ENCODE results near the gene SPAAR. TPM values are rescaled to one million over a fixed set of nuclear protein-coding genes. Genes with fewer than 3 reads are reported as not detected.
A peak's percentile ranks its signal among the peaks of the same experiment; 100 is the strongest.

Gene SPAAR
- total RNA-seq (10 to 100 TPM in 2 of 9 donors, 1 to 10 TPM in 7; 4.1 to 10.3 (median 6.8) TPM), polyA plus RNA-seq (10 to 100 TPM in 1 of 2 donors, 1 to 10 TPM in 1; 7.4 to 11.3 TPM)
- long read RNA-seq, donor 1, partial matches to known transcripts: 0 of 3 reads
- long read RNA-seq, donor 1, other reads (novel, unspliced or antisense): 0 of 3 reads
- long read RNA-seq, donor 2, transcript SPAAR-203 (1 exons, 1,538 nt): major isoform, 17 of 26 reads
- long read RNA-seq, donor 2, transcript SPAAR-202 (2 exons, 1,612 nt): minor isoform, 7 of 26 reads
- long read RNA-seq, donor 2, partial matches to known transcripts: 0 of 26 reads
- long read RNA-seq, donor 2, other reads (novel, unspliced or antisense): 2 of 26 reads
- long read RNA-seq, donor 3, transcript SPAAR-202 (2 exons, 1,612 nt): major isoform, 5 of 10 reads
- long read RNA-seq, donor 3, partial matches to known transcripts: 0 of 10 reads
- long read RNA-seq, donor 3, other reads (novel, unspliced or antisense): 1 of 10 reads

- Histone ChIP-seq H3K27me3 (no peaks in the 10 kb centered on the region), H3K9me3 (no peaks in the 10 kb centered on the region), H3K36me3 (no peaks in the 10 kb centered on the region), H3K4me1 (peaks cover 17 to 92% (median 75%) of the 10 kb centered on the region in 12 donors), H3K27ac (peak within 1 kb of the TSS; percentile 87 to 98 (median 95)), H3K4me3 (peak within 1 kb of the TSS; percentile 9 to 59 (median 50))
- DNase-seq (peak in 4 of 5 donors; percentile 44 to 76 (median 53)), ATAC-seq (peak in 2 of 4 donors; percentile 1 to 13)
- WGBS, 4 donors: 38 to 62% (median 49%) methylated on average over 9 to 11 of the region's 11 CpGs
- TF ChIP-seq POLR2A (IDR thresholded peaks at IDR 0.05) (peak in 1 of 2 donors; percentile 16), CTCF (IDR thresholded peaks at IDR 0.05) (no peak)
- intact Hi-C loops (cut with DNase I): loop anchor here in 2 of 10 donors (5.0 kb wide), 2 partner anchors 38 to 113 kb away; no protein-coding TSS in a partner anchor
Observed at GRCh38 chr9:35909274-35909673, at the start of gene SPAAR. TSS of gene SPAAR (plus strand) at chr9:35909490. CDS start at chr9:35910464, 974 bp downstream.

- H3K4me1 ChIP-seq: peaks cover 0 to 23% (median 0%) of the 10 kb centered on the region in 12 donors
- peaks cover 0 to 26% (median 0%) of the 10 kb centered on the region in 9 donors for H3K27me3 ChIP-seq
- 48 to 59% (median 59%) methylated on average over 3 of the region's 3 CpGs for WGBS, 4 donors
- intact Hi-C loops (cut with DNase I): no loop called here
- no peak for ATAC-seq
- H3K4me3 ChIP-seq: no peak overlapping the region
- H3K36me3 ChIP-seq: no peaks in the 10 kb centered on the region
- DNase-seq: no peak
- no peak overlapping the region for H3K27ac ChIP-seq
- TF ChIP-seq POLR2A (IDR thresholded peaks at IDR 0.05): no peak
- no peak for TF ChIP-seq CTCF (IDR thresholded peaks at IDR 0.05)
- no peaks in the 10 kb centered on the region for H3K9me3 ChIP-seq
Observed at GRCh38 chr9:35859990-35860339, 49.3 kb upstream of the SPAAR start.

- DNase-seq: no peak
- 68 to 74% (median 73%) methylated on average over 12 of the region's 12 CpGs for WGBS, 4 donors
- peaks cover 0 to 23% (median 0%) of the 10 kb centered on the region in 12 donors for H3K4me1 ChIP-seq
- no peaks in the 10 kb centered on the region for H3K9me3 ChIP-seq
- H3K36me3 ChIP-seq: no peaks in the 10 kb centered on the region
- TF ChIP-seq CTCF (IDR thresholded peaks at IDR 0.05): no peak
- TF ChIP-seq POLR2A (IDR thresholded peaks at IDR 0.05): no peak
- no peak overlapping the region for H3K27ac ChIP-seq
- no peak for ATAC-seq
- intact Hi-C loops (cut with DNase I): no loop called here
- no peak overlapping the region for H3K4me3 ChIP-seq
- H3K27me3 ChIP-seq: peaks cover 0 to 26% (median 0%) of the 10 kb centered on the region in 9 donors
Observed at GRCh38 chr9:35861161-35861897, 48.0 kb upstream of the SPAAR start.

- intact Hi-C loops (cut with DNase I): no loop called here
- DNase-seq (no peak), ATAC-seq (no peak)
- Histone ChIP-seq H3K4me1 (peaks cover 0 to 23% (median 0%) of the 10 kb centered on the region in 12 donors), H3K27me3 (peaks cover 0 to 20% (median 0%) of the 10 kb centered on the region in 9 donors), H3K36me3 (no peaks in the 10 kb centered on the region), H3K9me3 (no peaks in the 10 kb centered on the region), H3K27ac (no peak overlapping the region), H3K4me3 (no peak overlapping the region)
- 87 to 96% (median 92%) methylated on average over 4 of the region's 4 CpGs for WGBS, 4 donors
- no peak for TF ChIP-seq CTCF (IDR thresholded peaks at IDR 0.05)
- TF ChIP-seq POLR2A (IDR thresholded peaks at IDR 0.05): no peak
Observed at GRCh38 chr9:35862328-35862727, 47.0 kb upstream of the SPAAR start.

All from heart left ventricle (tissue), 16 donors.